ENCODE results near the gene B3GNT2. TPM values are rescaled to one million over a fixed set of nuclear protein-coding genes. Genes with fewer than 3 reads are reported as not detected.

B3GNT2 gene
- total and polyA plus RNA-seq, 2 donors: 24.8 to 43.1 TPM

GRCh38 chr2:62200291-62200841, 4.5 kb downstream of the B3GNT2 start:
- Histone ChIP-seq H3K36me3 (ENCODE audit: control insufficient read depth in 2 of 2, insufficient read depth in 2 of 2, low read length in 1 of 2) (peaks cover 1 to 3% of the 10 kb centered on the region in 2 donors), H3K4me1 (ENCODE audit: control insufficient read depth in 2 of 2, insufficient read depth in 2 of 2, low read length in 2 of 2) (peaks cover 39 to 44% of the 10 kb centered on the region in 2 donors), H3K9me3 (ENCODE audit: control insufficient read depth in 2 of 2, insufficient read depth in 1 of 2, low read length in 1 of 2) (no peaks in the 10 kb centered on the region), H3K27me3 (ENCODE audit: control insufficient read depth in 2 of 2, insufficient read depth in 1 of 2, low read length in 1 of 2) (no peaks in the 10 kb centered on the region), H3K4me3 (ENCODE audit: low read length in 2 of 2) (peak overlapping the region in 1 of 2 donors; percentile 9), H3K27ac (ENCODE audit: low read depth in 1 of 2, low read length in 1 of 2) (peak overlapping the region in 1 of 2 donors; percentile 21)
- WGBS: 45% methylated on average over 4 of the region's 4 CpGs
- DNase-seq (ENCODE audit: low read depth in 6 of 9, low spot score in 9 of 9): no peak

- H3K9me3 ChIP-seq (ENCODE audit: control insufficient read depth in 2 of 2, insufficient read depth in 1 of 2, low read length in 1 of 2): no peaks in the 10 kb centered on the region
- H3K27me3 ChIP-seq (ENCODE audit: control insufficient read depth in 2 of 2, insufficient read depth in 1 of 2, low read length in 1 of 2): no peaks in the 10 kb centered on the region
- H3K36me3 ChIP-seq (ENCODE audit: control insufficient read depth in 2 of 2, insufficient read depth in 2 of 2, low read length in 1 of 2): peaks cover 3 to 6% of the 10 kb centered on the region in 2 donors
- WGBS: 68% methylated on average over 3 of the region's 3 CpGs
- H3K4me3 ChIP-seq (ENCODE audit: low read length in 2 of 2): no peak overlapping the region
- peaks cover 39 to 43% of the 10 kb centered on the region in 2 donors for H3K4me1 ChIP-seq (ENCODE audit: control insufficient read depth in 2 of 2, insufficient read depth in 2 of 2, low read length in 2 of 2)
- no peak for DNase-seq (ENCODE audit: low read depth in 6 of 9, low spot score in 9 of 9)
- H3K27ac ChIP-seq (ENCODE audit: low read depth in 1 of 2, low read length in 1 of 2): peak overlapping the region in 1 of 2 donors; percentile 21
These were observed 5.0 kb downstream of the B3GNT2 start for GRCh38 chr2:62200868-62201267.

- WGBS: 83% methylated on average over 2 of the region's 2 CpGs
- DNase-seq (ENCODE audit: low read depth in 6 of 9, low spot score in 9 of 9): no peak
- Histone ChIP-seq H3K27ac (ENCODE audit: low read depth in 1 of 2, low read length in 1 of 2) (no peak overlapping the region), H3K4me1 (ENCODE audit: control insufficient read depth in 2 of 2, insufficient read depth in 2 of 2, low read length in 2 of 2) (peaks cover 39 to 46% of the 10 kb centered on the region in 2 donors), H3K9me3 (ENCODE audit: control insufficient read depth in 2 of 2, insufficient read depth in 1 of 2, low read length in 1 of 2) (no peaks in the 10 kb centered on the region), H3K27me3 (ENCODE audit: control insufficient read depth in 2 of 2, insufficient read depth in 1 of 2, low read length in 1 of 2) (no peaks in the 10 kb centered on the region), H3K4me3 (ENCODE audit: low read length in 2 of 2) (no peak overlapping the region), H3K36me3 (ENCODE audit: control insufficient read depth in 2 of 2, insufficient read depth in 2 of 2, low read length in 1 of 2) (peaks cover 2 to 8% of the 10 kb centered on the region in 2 donors)
These were observed 5.4 kb downstream of the B3GNT2 start for GRCh38 chr2:62201307-62201706.

GRCh38 chr2:62202019-62202722, 6.3 kb downstream of the B3GNT2 start:
- Histone ChIP-seq H3K4me3 (ENCODE audit: low read length in 2 of 2) (no peak overlapping the region), H3K27ac (ENCODE audit: low read depth in 1 of 2, low read length in 1 of 2) (no peak overlapping the region), H3K27me3 (ENCODE audit: control insufficient read depth in 2 of 2, insufficient read depth in 1 of 2, low read length in 1 of 2) (no peaks in the 10 kb centered on the region), H3K4me1 (ENCODE audit: control insufficient read depth in 2 of 2, insufficient read depth in 2 of 2, low read length in 2 of 2) (peaks cover 39 to 47% of the 10 kb centered on the region in 2 donors), H3K9me3 (ENCODE audit: control insufficient read depth in 2 of 2, insufficient read depth in 1 of 2, low read length in 1 of 2) (no peaks in the 10 kb centered on the region), H3K36me3 (ENCODE audit: control insufficient read depth in 2 of 2, insufficient read depth in 2 of 2, low read length in 1 of 2) (peaks cover 0 to 10% of the 10 kb centered on the region in 2 donors)
- WGBS: 88% methylated on average over 9 of the region's 9 CpGs
- DNase-seq (ENCODE audit: low read depth in 6 of 9, low spot score in 9 of 9): no peak

- Histone ChIP-seq H3K4me3 (ENCODE audit: low read length in 2 of 2) (no peak overlapping the region), H3K9me3 (ENCODE audit: control insufficient read depth in 2 of 2, insufficient read depth in 1 of 2, low read length in 1 of 2) (no peaks in the 10 kb centered on the region), H3K36me3 (ENCODE audit: control insufficient read depth in 2 of 2, insufficient read depth in 2 of 2, low read length in 1 of 2) (peaks cover 0 to 10% of the 10 kb centered on the region in 2 donors), H3K4me1 (ENCODE audit: control insufficient read depth in 2 of 2, insufficient read depth in 2 of 2, low read length in 2 of 2) (peaks cover 37 to 52% of the 10 kb centered on the region in 2 donors), H3K27ac (ENCODE audit: low read depth in 1 of 2, low read length in 1 of 2) (no peak overlapping the region), H3K27me3 (ENCODE audit: control insufficient read depth in 2 of 2, insufficient read depth in 1 of 2, low read length in 1 of 2) (no peaks in the 10 kb centered on the region)
- DNase-seq (ENCODE audit: low read depth in 6 of 9, low spot score in 9 of 9): no peak
- 23% methylated on average over 1 of the region's 1 CpG for WGBS
These were observed 6.8 kb downstream of the B3GNT2 start for GRCh38 chr2:62202729-62203128.

- H3K27ac ChIP-seq (ENCODE audit: low read depth in 1 of 2, low read length in 1 of 2): no peak overlapping the region
- WGBS: 100% methylated on average over 1 of the region's 1 CpG
- H3K4me3 ChIP-seq (ENCODE audit: low read length in 2 of 2): no peak overlapping the region
- no peaks in the 10 kb centered on the region for H3K9me3 ChIP-seq (ENCODE audit: control insufficient read depth in 2 of 2, insufficient read depth in 1 of 2, low read length in 1 of 2)
- H3K4me1 ChIP-seq (ENCODE audit: control insufficient read depth in 2 of 2, insufficient read depth in 2 of 2, low read length in 2 of 2): peaks cover 32 to 54% of the 10 kb centered on the region in 2 donors
- H3K36me3 ChIP-seq (ENCODE audit: control insufficient read depth in 2 of 2, insufficient read depth in 2 of 2, low read length in 1 of 2): peaks cover 0 to 10% of the 10 kb centered on the region in 2 donors
- no peak for DNase-seq (ENCODE audit: low read depth in 6 of 9, low spot score in 9 of 9)
- no peaks in the 10 kb centered on the region for H3K27me3 ChIP-seq (ENCODE audit: control insufficient read depth in 2 of 2, insufficient read depth in 1 of 2, low read length in 1 of 2)
These were observed 7.5 kb downstream of the B3GNT2 start for GRCh38 chr2:62203459-62203858.

GRCh38 chr2:62204998-62205496, 9.1 kb downstream of the B3GNT2 start:
- H3K4me1 ChIP-seq (ENCODE audit: control insufficient read depth in 2 of 2, insufficient read depth in 2 of 2, low read length in 2 of 2): peaks cover 26 to 59% of the 10 kb centered on the region in 2 donors
- no peak for DNase-seq (ENCODE audit: low read depth in 6 of 9, low spot score in 9 of 9)
- no peak overlapping the region for H3K27ac ChIP-seq (ENCODE audit: low read depth in 1 of 2, low read length in 1 of 2)
- H3K36me3 ChIP-seq (ENCODE audit: control insufficient read depth in 2 of 2, insufficient read depth in 2 of 2, low read length in 1 of 2): peaks cover 4 to 15% of the 10 kb centered on the region in 2 donors
- no peaks in the 10 kb centered on the region for H3K9me3 ChIP-seq (ENCODE audit: control insufficient read depth in 2 of 2, insufficient read depth in 1 of 2, low read length in 1 of 2)
- H3K27me3 ChIP-seq (ENCODE audit: control insufficient read depth in 2 of 2, insufficient read depth in 1 of 2, low read length in 1 of 2): no peaks in the 10 kb centered on the region
- H3K4me3 ChIP-seq (ENCODE audit: low read length in 2 of 2): no peak overlapping the region
- WGBS: 95% methylated on average over 14 of the region's 14 CpGs

GRCh38 chr2:62205554-62205953, 9.6 kb downstream of the B3GNT2 start:
- H3K27me3 ChIP-seq (ENCODE audit: control insufficient read depth in 2 of 2, insufficient read depth in 1 of 2, low read length in 1 of 2): no peaks in the 10 kb centered on the region
- no peak overlapping the region for H3K4me3 ChIP-seq (ENCODE audit: low read length in 2 of 2)
- H3K9me3 ChIP-seq (ENCODE audit: control insufficient read depth in 2 of 2, insufficient read depth in 1 of 2, low read length in 1 of 2): no peaks in the 10 kb centered on the region
- H3K27ac ChIP-seq (ENCODE audit: low read depth in 1 of 2, low read length in 1 of 2): no peak overlapping the region
- DNase-seq (ENCODE audit: low read depth in 6 of 9, low spot score in 9 of 9): no peak
- H3K4me1 ChIP-seq (ENCODE audit: control insufficient read depth in 2 of 2, insufficient read depth in 2 of 2, low read length in 2 of 2): peaks cover 22 to 56% of the 10 kb centered on the region in 2 donors
- peaks cover 4 to 15% of the 10 kb centered on the region in 2 donors for H3K36me3 ChIP-seq (ENCODE audit: control insufficient read depth in 2 of 2, insufficient read depth in 2 of 2, low read length in 1 of 2)
- WGBS: 96% methylated on average over 6 of the region's 6 CpGs

- no peaks in the 10 kb centered on the region for H3K9me3 ChIP-seq (ENCODE audit: control insufficient read depth in 2 of 2, insufficient read depth in 1 of 2, low read length in 1 of 2)
- peaks cover 20 to 57% of the 10 kb centered on the region in 2 donors for H3K4me1 ChIP-seq (ENCODE audit: control insufficient read depth in 2 of 2, insufficient read depth in 2 of 2, low read length in 2 of 2)
- no peak overlapping the region for H3K27ac ChIP-seq (ENCODE audit: low read depth in 1 of 2, low read length in 1 of 2)
- no peak overlapping the region for H3K4me3 ChIP-seq (ENCODE audit: low read length in 2 of 2)
- H3K27me3 ChIP-seq (ENCODE audit: control insufficient read depth in 2 of 2, insufficient read depth in 1 of 2, low read length in 1 of 2): no peaks in the 10 kb centered on the region
- H3K36me3 ChIP-seq (ENCODE audit: control insufficient read depth in 2 of 2, insufficient read depth in 2 of 2, low read length in 1 of 2): peaks cover 4 to 15% of the 10 kb centered on the region in 2 donors
- 98% methylated on average over 5 of the region's 5 CpGs for WGBS
- no peak for DNase-seq (ENCODE audit: low read depth in 6 of 9, low spot score in 9 of 9)
These were observed 10.1 kb downstream of the B3GNT2 start for GRCh38 chr2:62206024-62206423.

All from thymus (tissue), 11 donors.